Measurements from ENCODE around the gene XXYLT1. TPM values are rescaled to one million over a fixed set of nuclear protein-coding genes. Genes with fewer than 3 reads are reported as not detected.
A peak's percentile ranks its signal among the peaks of the same experiment; 100 is the strongest.

XXYLT1 gene
- total RNA-seq, 1 donor from 2014 or later: 10.5 TPM

DNA sequence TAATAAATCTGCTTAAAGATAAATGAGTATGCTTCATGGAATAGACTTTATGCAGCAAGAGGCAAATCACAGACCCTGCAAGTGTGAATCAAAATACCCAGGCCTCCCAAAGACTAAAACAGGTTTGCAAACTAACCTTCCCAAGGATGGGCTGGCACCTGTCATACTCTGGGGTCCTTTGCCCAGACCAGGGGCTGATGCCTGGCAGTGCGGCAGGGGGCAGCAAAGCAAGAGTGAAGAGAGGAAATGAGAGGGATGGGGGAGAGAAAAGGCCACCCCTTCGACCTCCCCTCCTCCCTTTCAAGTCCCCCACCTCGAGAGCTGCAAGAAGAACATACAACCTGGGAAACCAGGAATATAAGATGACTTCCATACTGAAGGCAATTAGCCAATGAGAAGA is 31.8 kb downstream of the XXYLT1 start:
- Histone ChIP-seq H3K36me3 (ENCODE audit: control insufficient read depth, insufficient read depth, low read length) (no peaks in the 10 kb centered on the region), H3K27me3 (ENCODE audit: control insufficient read depth, insufficient read depth, low read length) (no peaks in the 10 kb centered on the region), H3K4me3 (ENCODE audit: low read depth, low read length) (no peak overlapping the region)
- TF ChIP-seq, protein P1, sequence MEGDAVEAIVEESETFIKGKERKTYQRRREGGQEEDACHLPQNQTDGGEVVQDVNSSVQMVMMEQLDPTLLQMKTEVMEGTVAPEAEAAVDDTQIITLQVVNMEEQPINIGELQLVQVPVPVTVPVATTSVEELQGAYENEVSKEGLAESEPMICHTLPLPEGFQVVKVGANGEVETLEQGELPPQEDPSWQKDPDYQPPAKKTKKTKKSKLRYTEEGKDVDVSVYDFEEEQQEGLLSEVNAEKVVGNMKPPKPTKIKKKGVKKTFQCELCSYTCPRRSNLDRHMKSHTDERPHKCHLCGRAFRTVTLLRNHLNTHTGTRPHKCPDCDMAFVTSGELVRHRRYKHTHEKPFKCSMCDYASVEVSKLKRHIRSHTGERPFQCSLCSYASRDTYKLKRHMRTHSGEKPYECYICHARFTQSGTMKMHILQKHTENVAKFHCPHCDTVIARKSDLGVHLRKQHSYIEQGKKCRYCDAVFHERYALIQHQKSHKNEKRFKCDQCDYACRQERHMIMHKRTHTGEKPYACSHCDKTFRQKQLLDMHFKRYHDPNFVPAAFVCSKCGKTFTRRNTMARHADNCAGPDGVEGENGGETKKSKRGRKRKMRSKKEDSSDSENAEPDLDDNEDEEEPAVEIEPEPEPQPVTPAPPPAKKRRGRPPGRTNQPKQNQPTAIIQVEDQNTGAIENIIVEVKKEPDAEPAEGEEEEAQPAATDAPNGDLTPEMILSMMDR (IDR thresholded peaks at IDR 0.05; ENCODE audit: insufficient read depth, low read length, severe bottlenecking): no peak
- DNase-seq (ENCODE audit: low read depth) (no peak), FAIRE-seq (no peak)

DNA sequence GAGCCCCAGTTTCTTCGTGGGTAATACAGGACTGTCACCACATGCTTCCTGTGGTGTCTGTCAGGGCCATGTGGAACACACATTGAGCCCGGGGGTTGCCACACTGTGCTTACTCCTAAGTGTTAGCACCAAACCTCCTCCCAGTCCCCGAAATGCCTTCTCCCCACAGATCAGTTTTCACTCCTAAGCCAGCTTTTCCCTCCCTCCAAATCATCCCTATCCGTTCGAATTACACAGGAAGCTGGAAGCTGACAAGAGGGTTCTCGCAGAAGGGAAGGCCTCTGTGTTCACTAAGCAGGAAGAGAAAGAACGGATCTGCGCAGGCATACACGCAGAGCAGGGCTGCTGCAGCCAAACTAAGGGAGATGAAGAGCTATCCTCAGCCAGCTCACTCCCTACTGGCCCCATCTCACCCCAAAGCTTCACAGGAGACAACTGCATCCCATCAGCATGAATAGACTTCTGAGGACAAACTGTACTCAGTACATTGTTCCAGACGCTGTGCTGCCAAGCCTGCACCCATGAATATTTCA is 32.3 kb downstream of the XXYLT1 start:
- no peaks in the 10 kb centered on the region for H3K36me3 ChIP-seq (ENCODE audit: control insufficient read depth, insufficient read depth, low read length)
- no peak overlapping the region for H3K4me3 ChIP-seq (ENCODE audit: low read depth, low read length)
- FAIRE-seq: no peak
- TF ChIP-seq, protein P1 (IDR thresholded peaks at IDR 0.05; ENCODE audit: insufficient read depth, low read length, severe bottlenecking): no peak
- DNase-seq (ENCODE audit: low read depth): no peak
- H3K27me3 ChIP-seq (ENCODE audit: control insufficient read depth, insufficient read depth, low read length): no peaks in the 10 kb centered on the region

DNA sequence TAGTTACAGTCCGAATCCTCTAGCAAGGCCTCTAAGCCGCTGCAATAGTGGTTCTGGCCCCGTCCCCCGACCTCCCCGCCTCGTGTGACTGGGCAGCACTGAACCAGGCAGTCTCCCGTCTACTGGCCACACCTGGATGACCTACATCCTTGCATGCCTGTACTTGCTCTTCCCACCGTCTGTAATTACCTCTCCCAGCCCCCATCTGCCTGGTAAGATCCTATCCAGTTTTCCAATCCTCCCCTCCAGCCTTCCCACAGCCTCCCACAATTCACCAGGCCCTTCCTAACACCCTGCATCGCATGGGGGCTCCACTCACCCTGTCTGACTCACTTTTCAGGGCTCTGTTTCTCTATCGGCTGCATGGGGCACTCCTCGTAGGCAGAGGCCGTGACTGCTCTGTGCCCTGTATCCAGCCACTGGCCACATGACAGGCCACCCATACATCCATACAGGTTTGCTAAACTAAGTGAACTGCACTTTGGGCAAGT is 32.8 kb downstream of the XXYLT1 start:
- DNase-seq (ENCODE audit: low read depth) (peak; percentile 53), FAIRE-seq (no peak)
- Histone ChIP-seq H3K36me3 (ENCODE audit: control insufficient read depth, insufficient read depth, low read length) (no peaks in the 10 kb centered on the region), H3K4me3 (ENCODE audit: low read depth, low read length) (no peak overlapping the region), H3K27me3 (ENCODE audit: control insufficient read depth, insufficient read depth, low read length) (no peaks in the 10 kb centered on the region)
- TF ChIP-seq, protein P1 (IDR thresholded peaks at IDR 0.05; ENCODE audit: insufficient read depth, low read length, severe bottlenecking): no peak

DNA sequence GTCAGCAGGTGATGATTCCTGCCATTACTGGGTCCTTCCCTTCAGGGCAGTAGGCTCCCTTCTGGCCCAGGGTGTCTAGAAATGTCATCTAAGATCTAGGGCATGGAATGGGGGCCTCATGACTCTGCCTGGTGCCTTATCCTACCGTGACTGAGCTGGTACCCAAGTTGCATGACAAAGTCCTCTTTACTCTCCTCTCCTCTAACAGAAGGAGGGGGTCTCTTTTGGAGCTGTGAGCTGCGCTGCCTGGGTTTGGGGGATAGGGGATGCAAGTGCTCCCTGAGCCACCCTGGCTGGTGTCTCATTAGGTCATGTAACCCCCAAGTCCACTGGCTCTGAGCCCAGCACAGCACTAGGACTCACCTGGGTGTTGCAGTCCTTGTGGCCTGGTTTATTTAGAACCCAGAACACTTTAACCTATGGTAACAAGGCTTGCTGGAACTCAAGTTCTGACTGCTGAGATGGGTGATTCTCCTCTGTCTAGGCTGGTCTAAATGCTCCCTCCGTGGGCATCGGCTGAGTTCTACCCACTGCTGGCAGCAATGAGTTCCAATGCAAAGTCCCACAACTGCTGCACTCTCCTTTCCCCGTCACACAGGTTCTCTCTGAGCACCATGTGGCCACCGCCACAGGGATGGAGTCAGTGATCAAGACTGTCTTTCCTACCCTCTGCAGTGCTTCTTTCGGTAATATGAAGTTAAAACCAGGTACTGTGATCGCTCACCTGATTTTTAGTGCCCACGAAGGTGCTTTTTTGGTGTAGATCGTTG is 34.0 kb downstream of the XXYLT1 start:
- H3K4me3 ChIP-seq (ENCODE audit: low read depth, low read length): no peak overlapping the region
- no peaks in the 10 kb centered on the region for H3K36me3 ChIP-seq (ENCODE audit: control insufficient read depth, insufficient read depth, low read length)
- FAIRE-seq (no peak), DNase-seq (ENCODE audit: low read depth) (no peak)
- no peaks in the 10 kb centered on the region for H3K27me3 ChIP-seq (ENCODE audit: control insufficient read depth, insufficient read depth, low read length)
- TF ChIP-seq, protein P1 (IDR thresholded peaks at IDR 0.05; ENCODE audit: insufficient read depth, low read length, severe bottlenecking): no peak

DNA sequence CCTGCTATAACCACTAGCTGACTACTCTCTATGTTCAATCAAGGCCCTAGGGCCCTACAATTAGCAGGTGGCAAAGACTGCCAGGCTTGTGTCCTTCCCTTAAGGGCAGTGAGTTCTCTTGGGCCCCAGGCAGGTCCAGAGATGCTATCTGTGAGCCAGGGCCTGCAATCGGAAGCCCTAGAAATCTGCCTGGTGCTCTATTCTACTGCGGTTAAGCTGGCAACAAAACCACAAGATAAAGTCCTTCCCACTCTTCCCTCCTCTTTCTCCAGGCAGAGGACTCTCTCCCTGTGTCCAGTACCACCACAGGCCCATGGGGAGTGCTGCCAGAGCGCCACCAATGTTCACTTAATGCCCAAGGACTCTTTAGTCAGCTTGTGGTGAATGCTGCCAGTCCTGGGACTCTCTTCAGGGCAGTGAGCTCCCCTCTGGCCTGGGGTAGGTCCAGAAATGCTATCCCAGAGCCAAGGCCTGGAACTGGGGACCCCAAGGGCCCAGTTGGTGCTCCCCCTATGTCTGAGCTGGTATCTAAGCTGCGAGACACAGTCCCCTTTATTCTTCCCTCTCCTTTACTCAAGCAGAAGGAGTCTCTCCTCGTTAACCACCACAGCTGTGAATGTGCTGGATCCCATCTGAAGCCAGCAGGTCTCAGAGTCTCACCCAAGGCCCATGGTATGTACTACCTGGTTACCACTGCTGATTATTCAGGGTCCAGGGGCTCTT is 34.7 kb downstream of the XXYLT1 start:
- DNase-seq (ENCODE audit: low read depth): no peak

More for the DNA sequence above, 34.7 kb downstream of the XXYLT1 start:
- TF ChIP-seq, protein P1 (IDR thresholded peaks at IDR 0.05; ENCODE audit: insufficient read depth, low read length, severe bottlenecking): no peak
- Histone ChIP-seq H3K4me3 (ENCODE audit: low read depth, low read length) (no peak overlapping the region), H3K36me3 (ENCODE audit: control insufficient read depth, insufficient read depth, low read length) (no peaks in the 10 kb centered on the region), H3K27me3 (ENCODE audit: control insufficient read depth, insufficient read depth, low read length) (no peaks in the 10 kb centered on the region)
- no peak for FAIRE-seq
